GM21423 (cell line): ENCODE data around the gene WHRN.

Experiments
- ATAC-seq: cut with Tn5 transposase; IDR thresholded peaks from one replicate; pipeline ENCODE4 v1.9.1; 2021; ENCODE audit warnings: mild to moderate bottlenecking, moderate library complexity; ENCODE audit not compliant: unreplicated experiment

WHRN gene

GRCh38 chr9:114474425-114474824, 30.8 kb downstream of the WHRN start:
- ATAC-seq, result no peak

GRCh38 chr9:114473447-114473801, 31.8 kb downstream of the WHRN start:
- no peak for ATAC-seq

- ATAC-seq, result no peak
Measured at GRCh38 chr9:114472765-114473446, 32.4 kb downstream of the WHRN start.

- ATAC-seq, result no peak
Measured at GRCh38 chr9:114471157-114471556, 34.1 kb downstream of the WHRN start.

- ATAC-seq, result no peak
Measured at GRCh38 chr9:114470581-114470980, 34.7 kb downstream of the WHRN start.

GRCh38 chr9:114470121-114470520, 35.2 kb downstream of the WHRN start:
- no peak for ATAC-seq

GRCh38 chr9:114469091-114469853, 36.0 kb downstream of the WHRN start:
- ATAC-seq, result no peak

GRCh38 chr9:114467910-114468309, 37.4 kb downstream of the WHRN start:
- ATAC-seq, result no peak

GRCh38 chr9:114467226-114467750, 38.0 kb downstream of the WHRN start:
- no peak for ATAC-seq

- ATAC-seq, result no peak
Measured at GRCh38 chr9:114465906-114466900, 39.1 kb downstream of the WHRN start.

- ATAC-seq, result no peak
Measured at GRCh38 chr9:114465417-114465816, 39.9 kb downstream of the WHRN start.

- no peak for ATAC-seq
Measured at GRCh38 chr9:114464281-114465051, 40.8 kb downstream of the WHRN start.

- ATAC-seq, result no peak
Measured at GRCh38 chr9:114462791-114463190, 42.5 kb downstream of the WHRN start.

GRCh38 chr9:114461468-114461867, 43.8 kb downstream of the WHRN start:
- ATAC-seq, result no peak

- no peak for ATAC-seq
Measured at GRCh38 chr9:114460513-114461199, 44.6 kb downstream of the WHRN start.

- no peak for ATAC-seq
Measured at GRCh38 chr9:114459464-114459863, 45.8 kb downstream of the WHRN start.

- ATAC-seq, result no peak
Measured at GRCh38 chr9:114456929-114457328, 48.3 kb downstream of the WHRN start.

GRCh38 chr9:114454652-114455051, 50.6 kb downstream of the WHRN start:
- no peak for ATAC-seq

- peak; percentile 39 for ATAC-seq
Measured at GRCh38 chr9:114452219-114453165, 52.8 kb downstream of the WHRN start.
